Activated B cell treated with CpG ODN at 0.5 μM for 24 hours (primary cell): ENCODE data around the gene CLEC3B. TPM values are rescaled to one million over a fixed set of nuclear protein-coding genes. Genes with fewer than 3 reads are reported as not detected.

Experiments used
- ATAC-seq: fragments of 200-7000 bp; cut with Tn5 transposase; one replicate; pipeline ENCODE4 v1.10.0; 2021; ENCODE audit warnings: low read depth, mild to moderate bottlenecking, moderate library complexity
- CTCF ChIA-PET: fragments of 350-600 bp; sonication (Branson Sonifier 250); formaldehyde crosslinking; loops from one replicate; lab custom pipeline; 2021; ENCODE audit warnings: antibody characterized with exemption; lab: Charles Lee
- POLR2A ChIA-PET: fragments of 350-600 bp; sonication (Branson Sonifier 250); formaldehyde crosslinking; loops from one replicate; lab custom pipeline; 2021; ENCODE audit warnings: antibody characterized with exemption; lab: Charles Lee
- DNase-seq: peaks from one replicate; pipeline ENCODE4 v3.0.0; 2022
- H3K27ac Mint-ChIP-seq: one replicate; pipeline ENCODE4 v1.8.0; 2020; ENCODE audit warnings: mixed read lengths
- H3K27me3 Mint-ChIP-seq: one replicate; pipeline ENCODE4 v1.8.0; 2021; ENCODE audit warnings: mixed read lengths
- H3K36me3 Mint-ChIP-seq: one replicate; pipeline ENCODE4 v1.8.0; 2021; ENCODE audit warnings: low read depth, mixed read lengths
- H3K4me1 Mint-ChIP-seq: one replicate; pipeline ENCODE4 v1.8.0; 2021; ENCODE audit warnings: mixed read lengths
- H3K4me3 Mint-ChIP-seq: one replicate; pipeline ENCODE4 v1.8.0; 2020; ENCODE audit warnings: mild to moderate bottlenecking, mixed read lengths
- H3K9me3 Mint-ChIP-seq: one replicate; pipeline ENCODE4 v1.8.0; 2020; ENCODE audit warnings: mixed read lengths
- CTCF ChIP-seq: fragments of 200-600 bp; IDR thresholded peaks from one replicate; pipeline ENCODE4 v1.8.0; 2022; ENCODE audit warnings: antibody characterized with exemption, mild to moderate bottlenecking
- intact Hi-C: fragments of 100-400 bp; cut with micrococcal nuclease; formaldehyde crosslinking; loops from one replicate; pipeline ENCODE4 v1.15.1; 2024
- total RNA-seq: library from RNA; stranded (reverse); gene quantifications from 2 replicates; pipeline ENCODE4 v1.2.3, GENCODE V29; 2022

The CLEC3B gene
- total RNA-seq, 1 donor from 2014 or later = not detected

GRCh38 chr3:45031531-45031930, 5.4 kb downstream of the CLEC3B start:
- intact Hi-C loops = no loop called here
- H3K4me3 Mint-ChIP-seq = no peak overlapping the region
- DNase-seq = no peak
- H3K27me3 Mint-ChIP-seq = peaks cover 25% of the 10 kb centered on the region
- no peak for ATAC-seq
- POLR2A ChIA-PET = no interaction called here
- H3K9me3 Mint-ChIP-seq = no peaks in the 10 kb centered on the region
- H3K27ac Mint-ChIP-seq = no peak overlapping the region
- CTCF ChIA-PET = interaction anchor here (1.1 kb wide), 1 partner anchor 9 kb away, joined by 3 read pairs; no protein-coding TSS in a partner anchor
- no peaks in the 10 kb centered on the region for H3K36me3 Mint-ChIP-seq
- no peak for TF ChIP-seq CTCF
- H3K4me1 Mint-ChIP-seq = peaks cover 16% of the 10 kb centered on the region

- Mint-ChIP-seq H3K9me3 (no peaks in the 10 kb centered on the region), H3K27me3 (peaks cover 26% of the 10 kb centered on the region), H3K27ac (no peak overlapping the region), H3K4me1 (peaks cover 16% of the 10 kb centered on the region), H3K36me3 (no peaks in the 10 kb centered on the region), H3K4me3 (no peak overlapping the region)
- POLR2A ChIA-PET = no interaction called here
- DNase-seq (no peak), ATAC-seq (no peak)
- intact Hi-C loops = no loop called here
- TF ChIP-seq CTCF = no peak
- CTCF ChIA-PET = no interaction called here
These were observed 6.0 kb downstream of the CLEC3B start for GRCh38 chr3:45032113-45032512.

GRCh38 chr3:45033791-45034190, 7.7 kb downstream of the CLEC3B start:
- no peaks in the 10 kb centered on the region for H3K9me3 Mint-ChIP-seq
- no peak for DNase-seq
- H3K4me3 Mint-ChIP-seq = no peak overlapping the region
- intact Hi-C loops = no loop called here
- H3K4me1 Mint-ChIP-seq = peaks cover 19% of the 10 kb centered on the region
- H3K27ac Mint-ChIP-seq = no peak overlapping the region
- H3K36me3 Mint-ChIP-seq = no peaks in the 10 kb centered on the region
- TF ChIP-seq CTCF = no peak
- no peak for ATAC-seq
- ChIA-PET CTCF (no interaction called here), POLR2A (no interaction called here)
- H3K27me3 Mint-ChIP-seq = peaks cover 20% of the 10 kb centered on the region

GRCh38 chr3:45034612-45035252, 8.6 kb downstream of the CLEC3B start:
- Mint-ChIP-seq H3K27me3 (peaks cover 15% of the 10 kb centered on the region), H3K4me1 (peaks cover 19% of the 10 kb centered on the region), H3K9me3 (no peaks in the 10 kb centered on the region), H3K36me3 (no peaks in the 10 kb centered on the region), H3K4me3 (no peak overlapping the region), H3K27ac (peak overlapping the region; percentile 47)
- no peak for TF ChIP-seq CTCF
- ATAC-seq (no peak), DNase-seq (no peak)
- CTCF ChIA-PET = interaction anchor here (0.7 kb wide), 1 partner anchor 502 kb away, joined by 3 read pairs; no protein-coding TSS in a partner anchor
- POLR2A ChIA-PET = no interaction called here
- intact Hi-C loops = loop anchor here (5.0 kb wide), 1 partner anchor 1343 kb away; no protein-coding TSS in a partner anchor

GRCh38 chr3:45035441-45036301, 9.6 kb downstream of the CLEC3B start:
- POLR2A ChIA-PET = interaction anchor here (0.6 kb wide), 1 partner anchor 21 kb away, joined by 10 read pairs; no protein-coding TSS in a partner anchor
- ATAC-seq (no peak), DNase-seq (no peak)
- peaks cover 14% of the 10 kb centered on the region for H3K27me3 Mint-ChIP-seq
- no peaks in the 10 kb centered on the region for H3K9me3 Mint-ChIP-seq
- TF ChIP-seq CTCF = no peak
- intact Hi-C loops = loop anchor here (2.0 to 5.0 kb wide), 2 partner anchors 1043 to 1342 kb away; no protein-coding TSS in a partner anchor
- CTCF ChIA-PET = no interaction called here
- H3K27ac Mint-ChIP-seq = no peak overlapping the region
- H3K36me3 Mint-ChIP-seq = no peaks in the 10 kb centered on the region
- H3K4me3 Mint-ChIP-seq = peak overlapping the region; percentile 62
- H3K4me1 Mint-ChIP-seq = peaks cover 21% of the 10 kb centered on the region
